Measurements from ENCODE around the gene PRTN3. TPM values are rescaled to one million over a fixed set of nuclear protein-coding genes. Genes with fewer than 3 reads are reported as not detected.
A peak's percentile ranks its signal among the peaks of the same experiment; 100 is the strongest.

PRTN3 gene
- total RNA-seq, 1 donor = not detected

DNA sequence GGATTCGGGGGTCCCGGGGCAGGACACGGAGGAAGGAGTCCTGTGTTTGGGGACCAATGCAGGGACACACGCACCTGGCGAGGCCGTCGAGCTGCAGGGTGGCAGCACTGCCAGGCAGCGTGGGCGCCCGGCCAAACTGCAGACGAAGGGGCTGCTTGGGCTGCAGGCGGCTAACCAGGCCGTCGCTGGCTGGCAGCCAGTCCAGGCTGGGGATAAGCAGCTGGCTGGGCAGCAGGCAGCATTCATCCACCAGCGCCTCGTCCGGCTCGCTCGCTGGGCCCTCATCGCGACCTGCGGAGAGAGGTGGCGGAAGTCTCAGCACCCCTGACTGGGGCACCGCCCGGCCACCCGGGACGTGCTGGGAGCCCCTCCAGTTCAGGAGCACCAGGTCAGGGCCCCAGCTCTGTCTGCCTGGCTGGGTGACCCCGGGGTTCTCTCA lies 30.2 kb downstream of the PRTN3 start:
- TF ChIP-seq, protein P1, sequence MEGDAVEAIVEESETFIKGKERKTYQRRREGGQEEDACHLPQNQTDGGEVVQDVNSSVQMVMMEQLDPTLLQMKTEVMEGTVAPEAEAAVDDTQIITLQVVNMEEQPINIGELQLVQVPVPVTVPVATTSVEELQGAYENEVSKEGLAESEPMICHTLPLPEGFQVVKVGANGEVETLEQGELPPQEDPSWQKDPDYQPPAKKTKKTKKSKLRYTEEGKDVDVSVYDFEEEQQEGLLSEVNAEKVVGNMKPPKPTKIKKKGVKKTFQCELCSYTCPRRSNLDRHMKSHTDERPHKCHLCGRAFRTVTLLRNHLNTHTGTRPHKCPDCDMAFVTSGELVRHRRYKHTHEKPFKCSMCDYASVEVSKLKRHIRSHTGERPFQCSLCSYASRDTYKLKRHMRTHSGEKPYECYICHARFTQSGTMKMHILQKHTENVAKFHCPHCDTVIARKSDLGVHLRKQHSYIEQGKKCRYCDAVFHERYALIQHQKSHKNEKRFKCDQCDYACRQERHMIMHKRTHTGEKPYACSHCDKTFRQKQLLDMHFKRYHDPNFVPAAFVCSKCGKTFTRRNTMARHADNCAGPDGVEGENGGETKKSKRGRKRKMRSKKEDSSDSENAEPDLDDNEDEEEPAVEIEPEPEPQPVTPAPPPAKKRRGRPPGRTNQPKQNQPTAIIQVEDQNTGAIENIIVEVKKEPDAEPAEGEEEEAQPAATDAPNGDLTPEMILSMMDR (IDR thresholded peaks at IDR 0.05; ENCODE audit: insufficient read depth, low read length) = no peak
- H3K4me3 ChIP-seq (ENCODE audit: low read depth, low read length) = no peak overlapping the region
- no peak for DNase-seq (ENCODE audit: low read depth)

DNA sequence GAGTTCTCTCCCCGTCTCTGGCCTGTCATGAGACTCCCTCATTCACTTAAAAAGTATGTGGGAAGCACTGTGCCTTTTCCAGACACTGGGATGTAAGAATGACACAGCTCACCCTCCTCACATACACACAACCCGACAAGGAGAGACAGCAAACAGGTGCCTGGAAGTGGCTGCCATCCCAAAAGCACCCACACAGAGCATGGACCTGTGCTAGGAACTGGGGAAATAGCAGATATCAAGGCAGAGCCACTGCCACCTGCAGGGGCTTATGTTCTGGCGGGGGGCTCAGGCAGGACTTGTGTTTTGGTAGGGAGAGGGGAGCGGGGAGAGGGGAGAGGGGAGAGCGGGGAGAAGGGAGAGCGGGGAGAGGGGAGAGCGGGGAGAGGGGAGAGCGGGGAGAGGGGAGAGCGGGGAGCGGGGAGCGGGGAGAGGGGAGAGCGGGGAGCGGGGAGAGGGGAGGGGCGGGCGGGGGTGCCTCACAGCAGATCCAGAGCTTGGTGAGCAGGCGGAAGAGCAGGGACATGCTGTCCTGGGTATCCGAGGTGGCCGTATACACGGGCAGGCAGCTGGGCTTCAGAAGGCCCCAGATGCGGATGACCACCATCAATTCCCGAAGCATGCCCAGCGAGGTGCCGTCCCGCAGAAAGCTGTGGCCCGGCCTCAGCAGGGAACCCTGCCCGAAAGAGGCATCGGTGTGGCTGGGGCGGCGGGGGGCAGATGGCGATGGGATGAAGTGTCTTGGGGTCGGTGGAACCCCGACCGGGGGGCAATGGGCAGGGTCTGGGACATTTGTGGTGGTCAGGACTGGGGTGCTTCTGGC lies 30.9 kb downstream of the PRTN3 start:
- TF ChIP-seq, protein P1 (IDR thresholded peaks at IDR 0.05; ENCODE audit: insufficient read depth, low read length) = no peak
- H3K4me3 ChIP-seq (ENCODE audit: low read depth, low read length) = no peak overlapping the region
- DNase-seq (ENCODE audit: low read depth) = no peak

DNA sequence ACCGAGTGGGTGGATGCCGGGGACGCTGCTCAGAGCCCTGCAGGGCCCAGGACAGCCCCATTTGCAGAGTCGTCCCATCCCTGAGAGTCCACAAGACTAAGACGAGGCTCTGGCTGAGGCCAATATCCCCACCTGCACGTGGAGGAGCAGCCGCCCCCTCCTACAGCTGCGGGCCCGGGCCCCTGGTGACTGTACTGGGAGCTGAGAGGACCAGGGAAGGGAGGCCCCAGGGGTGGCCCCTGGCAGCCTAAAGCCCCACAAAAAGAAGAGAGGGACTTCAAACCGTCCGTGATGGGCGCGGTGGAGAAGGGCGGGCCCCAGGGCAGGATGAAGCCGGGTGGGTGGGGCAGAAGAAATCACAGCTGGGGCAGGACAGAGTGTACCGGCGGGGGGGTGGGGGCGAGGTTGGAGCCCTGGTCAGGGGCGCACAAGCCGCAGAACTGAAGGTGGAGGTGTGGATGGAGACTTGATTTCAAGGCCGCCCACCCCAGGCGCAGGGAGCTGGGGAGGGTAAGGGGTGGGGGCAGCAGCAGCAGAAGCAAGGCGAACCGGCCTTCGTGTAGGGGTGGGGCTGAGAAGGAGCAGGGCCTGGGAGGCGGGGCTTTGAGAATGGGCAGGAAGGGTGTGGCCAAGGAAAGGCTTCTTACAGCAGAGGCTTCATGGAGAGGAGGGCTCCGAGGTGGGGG lies 31.6 kb downstream of the PRTN3 start:
- DNase-seq (ENCODE audit: low read depth) = peak; percentile 67
- TF ChIP-seq, protein P1 (IDR thresholded peaks at IDR 0.05; ENCODE audit: insufficient read depth, low read length) = no peak

DNA sequence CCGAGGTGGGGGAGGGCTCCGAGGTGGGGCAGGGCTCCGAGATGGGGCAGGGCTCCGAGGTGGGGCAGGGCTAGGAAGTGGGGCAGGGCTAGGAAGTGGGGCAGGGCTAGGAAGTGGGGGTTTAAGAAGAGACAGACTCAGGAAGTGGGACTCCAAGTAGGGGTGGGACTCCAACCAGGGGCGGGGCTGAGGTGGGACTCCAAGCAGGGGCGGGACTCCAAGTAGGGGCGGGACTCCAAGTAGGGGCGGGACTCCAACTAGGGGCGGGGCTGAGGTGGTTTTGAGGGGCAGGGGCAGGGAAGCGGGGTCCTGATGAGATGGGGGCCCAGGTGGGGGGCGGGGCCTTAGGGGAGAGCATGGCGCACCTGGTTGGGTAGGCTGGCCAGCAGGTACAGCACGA lies 32.3 kb downstream of the PRTN3 start:
- TF ChIP-seq, protein P1 (IDR thresholded peaks at IDR 0.05; ENCODE audit: insufficient read depth, low read length) = no peak

More for the DNA sequence above, 31.6 kb downstream of the PRTN3 start:
- H3K4me3 ChIP-seq (ENCODE audit: low read depth, low read length) = no peak overlapping the region

DNA sequence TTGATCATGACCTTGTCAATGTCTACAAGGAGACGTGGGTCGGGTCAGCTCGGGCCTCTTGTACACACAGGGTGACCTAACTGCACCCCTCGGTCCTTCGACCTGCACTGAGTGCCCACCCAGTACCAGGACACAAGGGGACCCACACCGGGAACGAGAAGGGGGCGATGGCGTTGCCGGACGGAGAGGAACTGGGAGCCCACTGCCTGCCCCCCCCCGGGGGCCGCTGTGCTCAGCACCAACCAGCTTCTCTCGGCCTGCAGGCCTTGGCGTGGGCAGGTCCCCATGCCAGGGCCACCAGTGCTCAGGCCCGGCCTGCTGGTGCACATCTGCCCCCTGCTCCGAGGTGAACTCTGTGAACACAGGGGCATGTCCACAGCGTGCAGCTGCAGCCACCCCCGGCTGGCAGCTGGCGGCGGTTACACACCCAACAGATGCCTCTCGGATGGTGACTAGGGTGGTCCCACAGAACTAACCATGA lies 32.8 kb downstream of the PRTN3 start:
- DNase-seq (ENCODE audit: low read depth) = no peak
- TF ChIP-seq, protein P1 (IDR thresholded peaks at IDR 0.05; ENCODE audit: insufficient read depth, low read length) = no peak
- no peak overlapping the region for H3K4me3 ChIP-seq (ENCODE audit: low read depth, low read length)

More for the DNA sequence above, 32.3 kb downstream of the PRTN3 start:
- no peak for DNase-seq (ENCODE audit: low read depth)
- H3K4me3 ChIP-seq (ENCODE audit: low read depth, low read length) = no peak overlapping the region

DNA sequence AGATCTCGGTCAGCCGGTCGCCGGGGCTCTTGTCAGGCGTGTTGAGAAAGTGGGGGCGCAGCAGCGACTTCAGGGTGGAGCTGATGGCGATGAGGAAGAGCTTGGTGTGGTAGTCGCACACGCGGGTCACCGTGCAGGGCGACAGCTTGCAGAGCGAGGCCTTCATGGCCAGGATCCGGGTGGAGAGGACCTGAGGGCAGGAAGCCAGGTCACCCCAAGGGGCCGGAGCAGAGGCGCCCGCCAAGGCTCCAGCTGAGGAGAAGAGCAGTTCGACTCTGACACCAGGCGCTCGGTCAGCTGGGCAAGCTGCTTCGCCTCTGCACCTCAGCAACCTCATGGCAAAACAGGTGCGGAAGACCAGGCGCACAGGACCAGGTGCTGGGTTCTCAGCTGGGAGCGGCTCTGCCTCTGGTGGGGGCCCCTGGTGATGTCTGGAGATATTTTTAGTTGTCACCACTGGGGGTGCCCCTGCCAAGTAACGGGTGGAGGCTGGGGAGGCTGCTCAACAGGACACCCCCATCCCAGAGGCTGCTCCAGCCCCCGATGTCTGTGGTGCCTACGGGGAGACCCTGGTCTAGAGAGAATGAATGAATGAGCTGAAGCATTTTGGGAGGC lies 34.6 kb downstream of the PRTN3 start:
- no peak for DNase-seq (ENCODE audit: low read depth)
- H3K4me3 ChIP-seq (ENCODE audit: low read depth, low read length) = no peak overlapping the region
- TF ChIP-seq, protein P1 (IDR thresholded peaks at IDR 0.05; ENCODE audit: insufficient read depth, low read length) = no peak

Measured in fibroblast of the aortic adventitia (primary cell).